HUES6 (cell line): ENCODE results near the gene NKRF.

Experiments used
- H3K27ac ChIP-seq: 2 replicates; pipeline ENCODE4 v1.7.0; 2013; ENCODE audit warnings: low read depth, mild to moderate bottlenecking, low read length, inconsistent platforms
- H3K27me3 ChIP-seq: 2 replicates; pipeline ENCODE4 v1.6.1; 2013; ENCODE audit warnings: low read length; ENCODE audit not compliant: control insufficient read depth, insufficient read depth
- H3K36me3 ChIP-seq: 2 replicates; pipeline ENCODE4 v1.6.1; 2013; ENCODE audit warnings: low read length; ENCODE audit not compliant: control insufficient read depth, insufficient read depth
- H3K4me1 ChIP-seq: 2 replicates; pipeline ENCODE4 v1.6.1; 2013; ENCODE audit warnings: low read length; ENCODE audit not compliant: control insufficient read depth, insufficient read depth
- H3K4me3 ChIP-seq: 2 replicates; pipeline ENCODE4 v1.5.1; 2013; ENCODE audit warnings: low read depth, low read length
- H3K9ac ChIP-seq: one replicate; pipeline ENCODE4 v1.6.1; 2013; ENCODE audit warnings: mild to moderate bottlenecking, low read length
- H3K9me3 ChIP-seq: 2 replicates; pipeline ENCODE4 v1.6.1; 2013; ENCODE audit warnings: low read depth, low read length; ENCODE audit not compliant: control insufficient read depth, insufficient read depth

NKRF gene

GRCh38 chrX:119614776-119615175 lies 8.6 kb upstream of the NKRF start:
- no peaks in the 10 kb centered on the region; the same call in 1 of the 2 replicates for H3K9me3 ChIP-seq
- H3K4me3 ChIP-seq: no peak overlapping the region
- no peak overlapping the region for H3K27ac ChIP-seq
- no peaks in the 10 kb centered on the region for H3K27me3 ChIP-seq
- H3K4me1 ChIP-seq: peaks cover 25% of the 10 kb centered on the region
- no peak overlapping the region for H3K9ac ChIP-seq
- no peaks in the 10 kb centered on the region for H3K36me3 ChIP-seq

- H3K27me3 ChIP-seq: peaks cover 12% of the 10 kb centered on the region
- H3K36me3 ChIP-seq: peaks cover 3% of the 10 kb centered on the region; the same call in 1 of the 2 replicates
- peaks cover 3% of the 10 kb centered on the region; the same call in 1 of the 2 replicates for H3K9me3 ChIP-seq
- peak overlapping the region; percentile 97 for H3K4me3 ChIP-seq
- H3K4me1 ChIP-seq: peaks cover 8% of the 10 kb centered on the region; the same call in 1 of the 2 replicates
- H3K9ac ChIP-seq: no peak overlapping the region
- H3K27ac ChIP-seq: no peak overlapping the region
Measured at GRCh38 chrX:119607018-119607389, 780 bp upstream of the NKRF start.

GRCh38 chrX:119605464-119606279 lies 552 bp downstream of the NKRF start:
- peak overlapping the region; percentile 80; the same call in 1 of the 2 replicates for H3K27ac ChIP-seq
- H3K4me1 ChIP-seq: peaks cover 8% of the 10 kb centered on the region; the same call in 1 of the 2 replicates
- H3K9ac ChIP-seq: peak overlapping the region; percentile 98
- H3K36me3 ChIP-seq: peaks cover 3% of the 10 kb centered on the region; the same call in 1 of the 2 replicates
- peak overlapping the region; percentile 97 for H3K4me3 ChIP-seq
- peaks cover 3% of the 10 kb centered on the region; the same call in 1 of the 2 replicates for H3K9me3 ChIP-seq
- H3K27me3 ChIP-seq: peaks cover 12% of the 10 kb centered on the region

GRCh38 chrX:119604766-119605463 lies 1.3 kb downstream of the NKRF start:
- H3K4me1 ChIP-seq: peaks cover 8% of the 10 kb centered on the region; the same call in 1 of the 2 replicates
- peak overlapping the region; percentile 47 for H3K9ac ChIP-seq
- peaks cover 3% of the 10 kb centered on the region for H3K36me3 ChIP-seq
- peaks cover 3% of the 10 kb centered on the region; the same call in 1 of the 2 replicates for H3K9me3 ChIP-seq
- no peak overlapping the region for H3K27ac ChIP-seq
- H3K4me3 ChIP-seq: peak overlapping the region; percentile 97
- H3K27me3 ChIP-seq: peaks cover 12% of the 10 kb centered on the region

- H3K4me1 ChIP-seq: peaks cover 8% of the 10 kb centered on the region; the same call in 1 of the 2 replicates
- no peak overlapping the region for H3K4me3 ChIP-seq
- H3K9ac ChIP-seq: no peak overlapping the region
- H3K27me3 ChIP-seq: peaks cover 1% of the 10 kb centered on the region; the same call in 1 of the 2 replicates
- H3K36me3 ChIP-seq: peaks cover 3% of the 10 kb centered on the region
- H3K27ac ChIP-seq: no peak overlapping the region
- H3K9me3 ChIP-seq: peaks cover 3% of the 10 kb centered on the region; the same call in 1 of the 2 replicates
Measured at GRCh38 chrX:119602701-119603255, 3.4 kb downstream of the NKRF start.

- H3K9ac ChIP-seq: no peak overlapping the region
- peaks cover 44% of the 10 kb centered on the region for H3K36me3 ChIP-seq
- H3K4me3 ChIP-seq: no peak overlapping the region
- H3K4me1 ChIP-seq: no peaks in the 10 kb centered on the region
- H3K9me3 ChIP-seq: no peaks in the 10 kb centered on the region; the same call in 1 of the 2 replicates
- H3K27me3 ChIP-seq: no peaks in the 10 kb centered on the region
- no peak overlapping the region for H3K27ac ChIP-seq
Measured at GRCh38 chrX:119589810-119590209, 16.4 kb downstream of the NKRF start.

- H3K4me1 ChIP-seq: no peaks in the 10 kb centered on the region
- H3K4me3 ChIP-seq: no peak overlapping the region
- H3K9ac ChIP-seq: no peak overlapping the region
- no peaks in the 10 kb centered on the region for H3K27me3 ChIP-seq
- H3K36me3 ChIP-seq: peaks cover 6% of the 10 kb centered on the region; the same call in 1 of the 2 replicates
- H3K9me3 ChIP-seq: no peaks in the 10 kb centered on the region
- no peak overlapping the region for H3K27ac ChIP-seq
Measured at GRCh38 chrX:119583431-119584059, 22.7 kb downstream of the NKRF start.

- no peak overlapping the region for H3K9ac ChIP-seq
- H3K27ac ChIP-seq: no peak overlapping the region
- H3K27me3 ChIP-seq: no peaks in the 10 kb centered on the region
- H3K4me1 ChIP-seq: no peaks in the 10 kb centered on the region
- no peaks in the 10 kb centered on the region; the same call in 1 of the 2 replicates for H3K9me3 ChIP-seq
- peaks cover 13% of the 10 kb centered on the region for H3K36me3 ChIP-seq
- H3K4me3 ChIP-seq: no peak overlapping the region
Measured at GRCh38 chrX:119579414-119579813, 26.8 kb downstream of the NKRF start.

- Histone ChIP-seq H3K4me3 (peak within 1 kb of the TSS; percentile 88), H3K27me3 (no peaks in the 10 kb centered on the region), H3K36me3 (peaks cover 11% of the 10 kb centered on the region), H3K9me3 (peaks cover 3% of the 10 kb centered on the region; the same call in 1 of the 2 replicates), H3K4me1 (peaks cover 5% of the 10 kb centered on the region; the same call in 1 of the 2 replicates), H3K9ac (peak within 1 kb of the TSS; percentile 89), H3K27ac (peak within 1 kb of the TSS; percentile 78; the same call in 1 of the 2 replicates)
Measured at GRCh38 chrX:119574394-119575266, 31.6 kb downstream of the NKRF start, which contains the start of gene UBE2A. TSS of gene UBE2A (plus strand) at chrX:119574563. CDS start at chrX:119574712, 149 bp downstream.
